Chondrocyte (in vitro differentiated cells): ENCODE measurements around the gene TBL1Y. TPM values are rescaled to one million over a fixed set of nuclear protein-coding genes. Genes with fewer than 3 reads are reported as not detected.
"Not testable (repeated sequence)": the region's sequence is repeated elsewhere in the genome, so short reads cannot be mapped to it uniquely, and the experiment has no call there.

Experiments
- DNase-seq: peaks from one replicate; pipeline ENCODE4 v3.0.0; 2021; ENCODE audit warnings: mixed read lengths, low spot score
- H3K27ac Mint-ChIP-seq: one replicate; pipeline ENCODE4 v1.8.0; 2021; ENCODE audit warnings: mild to moderate bottlenecking, moderate library complexity, mixed read lengths; ENCODE audit not compliant: unreplicated experiment
- H3K27me3 Mint-ChIP-seq: 2 replicates; pipeline ENCODE4 v1.8.0; 2021; ENCODE audit warnings: low read depth, mixed read lengths
- H3K36me3 Mint-ChIP-seq: 2 replicates; pipeline ENCODE4 v1.8.0; 2021; ENCODE audit warnings: low read depth, mixed read lengths
- H3K4me1 Mint-ChIP-seq: 2 replicates; pipeline ENCODE4 v1.8.0; 2021; ENCODE audit warnings: low read depth, mild to moderate bottlenecking, mixed read lengths
- H3K4me3 Mint-ChIP-seq: one replicate; pipeline ENCODE4 v1.8.0; 2021; ENCODE audit warnings: mild to moderate bottlenecking, moderate library complexity, mixed read lengths; ENCODE audit not compliant: unreplicated experiment
- H3K9me3 Mint-ChIP-seq: 2 replicates; pipeline ENCODE4 v1.8.0; 2021; ENCODE audit warnings: low read depth, mixed read lengths
- total RNA-seq: library from RNA; stranded (reverse); gene quantifications from 3 replicates; pipeline ENCODE4 v1.2.1, GENCODE V29; 2021
- TF ChIP-seq, protein P1 (sequence below): fragments of 200-600 bp; sonication (generic); IDR thresholded peaks from 2 replicates; pipeline ENCODE4 v1.5.0; 2021; ENCODE audit warnings: antibody characterized with exemption, mild to moderate bottlenecking, moderate library complexity

TBL1Y gene
- total RNA-seq, 1 donor from 2014 or later = not detected

DNA sequence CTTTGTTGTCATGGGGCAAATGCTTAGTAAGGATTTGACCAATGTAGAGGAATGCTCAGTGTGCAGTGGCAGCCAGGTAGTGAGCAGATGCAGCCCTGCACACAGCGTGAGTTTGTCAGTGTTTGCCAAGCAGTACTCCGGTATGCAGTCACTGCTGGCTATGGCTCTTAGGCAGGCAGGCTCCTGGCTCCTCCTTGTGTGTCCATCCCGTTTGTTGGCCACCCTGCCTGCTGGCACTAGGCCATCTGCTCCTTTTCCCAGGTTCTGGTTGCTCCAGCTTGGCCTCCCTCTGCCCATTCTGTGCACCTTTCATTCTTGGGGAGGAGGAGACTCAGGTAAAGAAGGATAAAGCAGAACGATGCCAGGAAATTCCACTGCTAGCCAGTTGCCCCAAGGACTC, 106.0 kb downstream of the TBL1Y start:
- no peak for DNase-seq
- TF ChIP-seq, protein P1, sequence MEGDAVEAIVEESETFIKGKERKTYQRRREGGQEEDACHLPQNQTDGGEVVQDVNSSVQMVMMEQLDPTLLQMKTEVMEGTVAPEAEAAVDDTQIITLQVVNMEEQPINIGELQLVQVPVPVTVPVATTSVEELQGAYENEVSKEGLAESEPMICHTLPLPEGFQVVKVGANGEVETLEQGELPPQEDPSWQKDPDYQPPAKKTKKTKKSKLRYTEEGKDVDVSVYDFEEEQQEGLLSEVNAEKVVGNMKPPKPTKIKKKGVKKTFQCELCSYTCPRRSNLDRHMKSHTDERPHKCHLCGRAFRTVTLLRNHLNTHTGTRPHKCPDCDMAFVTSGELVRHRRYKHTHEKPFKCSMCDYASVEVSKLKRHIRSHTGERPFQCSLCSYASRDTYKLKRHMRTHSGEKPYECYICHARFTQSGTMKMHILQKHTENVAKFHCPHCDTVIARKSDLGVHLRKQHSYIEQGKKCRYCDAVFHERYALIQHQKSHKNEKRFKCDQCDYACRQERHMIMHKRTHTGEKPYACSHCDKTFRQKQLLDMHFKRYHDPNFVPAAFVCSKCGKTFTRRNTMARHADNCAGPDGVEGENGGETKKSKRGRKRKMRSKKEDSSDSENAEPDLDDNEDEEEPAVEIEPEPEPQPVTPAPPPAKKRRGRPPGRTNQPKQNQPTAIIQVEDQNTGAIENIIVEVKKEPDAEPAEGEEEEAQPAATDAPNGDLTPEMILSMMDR = no peak
- Mint-ChIP-seq H3K27me3 (no peaks in the 10 kb centered on the region), H3K4me1 (no peaks in the 10 kb centered on the region), H3K9me3 (no peaks in the 10 kb centered on the region), H3K36me3 (no peaks in the 10 kb centered on the region), H3K27ac (no peak overlapping the region), H3K4me3 (no peak overlapping the region)

- TF ChIP-seq, protein P1 = no peak
- Mint-ChIP-seq H3K36me3 (no peaks in the 10 kb centered on the region), H3K27ac (no peak overlapping the region), H3K9me3 (no peaks in the 10 kb centered on the region), H3K27me3 (no peaks in the 10 kb centered on the region), H3K4me3 (no peak overlapping the region), H3K4me1 (no peaks in the 10 kb centered on the region)
- DNase-seq = no peak
Measured at GRCh38 chrY:7017244-7018080, 107.0 kb downstream of the TBL1Y start.

GRCh38 chrY:7039037-7039436, 128.5 kb downstream of the TBL1Y start:
- Mint-ChIP-seq H3K4me1 (no peaks in the 10 kb centered on the region), H3K4me3 (no peak overlapping the region), H3K27me3 (no peaks in the 10 kb centered on the region), H3K9me3 (no peaks in the 10 kb centered on the region), H3K36me3 (no peaks in the 10 kb centered on the region), H3K27ac (no peak overlapping the region)
- no peak for DNase-seq
- TF ChIP-seq, protein P1 = no peak

- no peak overlapping the region for H3K4me3 Mint-ChIP-seq
- no peaks in the 10 kb centered on the region for H3K36me3 Mint-ChIP-seq
- TF ChIP-seq, protein P1 = no peak
- H3K27ac Mint-ChIP-seq = no peak overlapping the region
- no peaks in the 10 kb centered on the region for H3K27me3 Mint-ChIP-seq
- no peak for DNase-seq
- no peaks in the 10 kb centered on the region for H3K4me1 Mint-ChIP-seq
- no peaks in the 10 kb centered on the region for H3K9me3 Mint-ChIP-seq
Measured at GRCh38 chrY:7040662-7041061, 130.2 kb downstream of the TBL1Y start.

GRCh38 chrY:7041983-7042382, 131.5 kb downstream of the TBL1Y start:
- Mint-ChIP-seq H3K27me3 (no peaks in the 10 kb centered on the region), H3K4me3 (no peak overlapping the region), H3K9me3 (no peaks in the 10 kb centered on the region), H3K36me3 (no peaks in the 10 kb centered on the region), H3K4me1 (no peaks in the 10 kb centered on the region), H3K27ac (no peak overlapping the region)
- DNase-seq = no peak
- TF ChIP-seq, protein P1 = no peak

GRCh38 chrY:7052461-7052860, 142.0 kb downstream of the TBL1Y start:
- not testable (repeated sequence) for H3K4me3 Mint-ChIP-seq, H3K27ac Mint-ChIP-seq, H3K27me3 Mint-ChIP-seq, H3K9me3 Mint-ChIP-seq, DNase-seq, H3K4me1 Mint-ChIP-seq, H3K36me3 Mint-ChIP-seq
